ENCODE data around the gene NUCKS1. TPM values are rescaled to one million over a fixed set of nuclear protein-coding genes. Genes with fewer than 3 reads are reported as not detected.

The NUCKS1 gene
- total and polyA plus RNA-seq, 2 of the 4 experiments (the other 2 are of a cell fraction): 37.9 to 103 TPM

GRCh38 chr1:205777994-205778393, 28.0 kb upstream of the NUCKS1 start:
- Histone ChIP-seq H3K18ac (ENCODE audit: low read depth, low read length) (no peak overlapping the region), H2AFZ (replicated peaks; ENCODE audit: low read length, poor library complexity) (no peak overlapping the region), H3K9me3 (ENCODE audit: control insufficient read depth, insufficient read depth, low read length) (no peaks in the 10 kb centered on the region), H2BK15ac (ENCODE audit: low read depth, low read length) (no peak overlapping the region), H3K9me1 (ENCODE audit: insufficient read depth, low read length) (peaks cover 8% of the 10 kb centered on the region), H3K4me3 (ENCODE audit: insufficient read depth, low read depth, low read length) (no peak overlapping the region), H4K20me1 (ENCODE audit: insufficient read depth, low read length) (no peaks in the 10 kb centered on the region), H2BK5ac (ENCODE audit: low read depth, low read length, poor library complexity, severe bottlenecking) (no peak overlapping the region), H4K8ac (ENCODE audit: low read depth in 2 of 2, low read length in 2 of 2) (no peak overlapping the region), H2BK120ac (ENCODE audit: low read depth, low read length) (no peak overlapping the region), H3K27me3 (ENCODE audit: control insufficient read depth, insufficient read depth, low read length) (peaks cover 2% of the 10 kb centered on the region), H3K14ac (replicated peaks; ENCODE audit: low read depth, low read length) (no peak overlapping the region), H4K91ac (ENCODE audit: insufficient read depth, low read depth, low read length) (no peak overlapping the region), H3K56ac (ENCODE audit: extremely low read depth, insufficient read depth, low read length) (no peak overlapping the region), H2AK5ac (ENCODE audit: low read depth, low read length) (no peak overlapping the region), H3K27ac (ENCODE audit: insufficient read depth, low read length) (no peak overlapping the region), H3K9ac (ENCODE audit: low read depth, low read length) (no peak overlapping the region), H2BK20ac (ENCODE audit: low read depth, low read length) (no peak overlapping the region), H3K79me1 (ENCODE audit: low read depth in 1 of 2, low read length in 2 of 2) (peaks cover 0 to 4% of the 10 kb centered on the region in 2 experiments; a peak in 1 of 4 replicates), H2AK9ac (replicated peaks; ENCODE audit: low read depth, low read length, poor library complexity) (no peak overlapping the region), H3K4ac (ENCODE audit: low read depth, low read length) (no peak overlapping the region), H4K5ac (ENCODE audit: low read depth, low read length) (no peak overlapping the region), H3K23ac (ENCODE audit: low read depth, low read length) (no peak overlapping the region), H3K4me2 (ENCODE audit: low read depth, low read length) (no peak overlapping the region), H3K36me3 (ENCODE audit: control insufficient read depth, insufficient read depth, low read length) (no peaks in the 10 kb centered on the region), H3K4me1 (ENCODE audit: control insufficient read depth, insufficient read depth, low read length) (no peaks in the 10 kb centered on the region; the same call in none of the 2 replicates)
- ATAC-seq (ENCODE audit: low read depth) (no peak), DNase-seq (no peak)
- in situ Hi-C loops (cut with MboI; ENCODE audit: low sequenced_read_pairs) (no loop called here), dilution Hi-C loops (cut with HindIII; ENCODE audit: low sequenced_read_pairs, unreplicated experiment) (no loop called here), intact Hi-C loops (cut with micrococcal nuclease) (no loop called here)
- BruUV-seq (replicated peaks): no TSS peak
- TF ChIP-seq CEBPB (IDR thresholded peaks at IDR 0.05; ENCODE audit: low read depth, low read length): no peak
- TF ChIP-seq USF2 (IDR thresholded peaks at IDR 0.05; ENCODE audit: low read depth, low read length): no peak
- TF ChIP-seq POLR2A (IDR thresholded peaks at IDR 0.05; ENCODE audit: low read depth, low read length): no peak
- TF ChIP-seq ELK1 (IDR thresholded peaks at IDR 0.05; ENCODE audit: borderline replicate concordance, low read depth, low read length): no peak
- no peak for TF ChIP-seq MXI1 (IDR thresholded peaks at IDR 0.05; ENCODE audit: borderline replicate concordance, low read depth, low read length)
- no peak for TF ChIP-seq BHLHE40 (IDR thresholded peaks at IDR 0.05; ENCODE audit: low read depth, low read length)
- TF ChIP-seq CTCF (conservative IDR thresholded peaks at IDR 0.05; ENCODE audit: low read depth, low read length): no peak
- TF ChIP-seq RCOR1 (IDR thresholded peaks at IDR 0.05; ENCODE audit: insufficient replicate concordance, low read length): no peak
- no peak for TF ChIP-seq MAZ (IDR thresholded peaks at IDR 0.05; ENCODE audit: borderline replicate concordance, low read depth, low read length)
- no peak for TF ChIP-seq NFE2L2 (IDR thresholded peaks at IDR 0.05; ENCODE audit: low read depth, low read length)
- TF ChIP-seq RFX5 (IDR thresholded peaks at IDR 0.05; ENCODE audit: low read depth, low read length): no peak
- TF ChIP-seq FOS (IDR thresholded peaks at IDR 0.05; ENCODE audit: low read depth, low read length): no peak
- TF ChIP-seq SMC3 (IDR thresholded peaks at IDR 0.05; ENCODE audit: low read depth, low read length): no peak
- TF ChIP-seq CHD1 (IDR thresholded peaks at IDR 0.05; ENCODE audit: low read depth, low read length): no peak
- ChIA-PET CTCF (no interaction called here), POLR2A (ENCODE audit: unreplicated experiment) (no interaction called here)
- 89% methylated on average over 2 of the region's 2 CpGs; no CpG with 5 or more reads in 1 of the 2 experiments for WGBS, 2 experiments (ENCODE audit: extremely low coverage in 2 of 2, insufficient read length in 1 of 2)

All from IMR-90 (cell line).